Glomerular visceral epithelial cell (primary cell): ENCODE measurements around the gene RHOD.

Experiments
- DNase-seq: peaks from one replicate; pipeline ENCODE4 v3.0.0-alpha.2; 2016; ENCODE audit errors: extremely low spot score

The RHOD gene, protein sequence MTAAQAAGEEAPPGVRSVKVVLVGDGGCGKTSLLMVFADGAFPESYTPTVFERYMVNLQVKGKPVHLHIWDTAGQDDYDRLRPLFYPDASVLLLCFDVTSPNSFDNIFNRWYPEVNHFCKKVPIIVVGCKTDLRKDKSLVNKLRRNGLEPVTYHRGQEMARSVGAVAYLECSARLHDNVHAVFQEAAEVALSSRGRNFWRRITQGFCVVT

DNA sequence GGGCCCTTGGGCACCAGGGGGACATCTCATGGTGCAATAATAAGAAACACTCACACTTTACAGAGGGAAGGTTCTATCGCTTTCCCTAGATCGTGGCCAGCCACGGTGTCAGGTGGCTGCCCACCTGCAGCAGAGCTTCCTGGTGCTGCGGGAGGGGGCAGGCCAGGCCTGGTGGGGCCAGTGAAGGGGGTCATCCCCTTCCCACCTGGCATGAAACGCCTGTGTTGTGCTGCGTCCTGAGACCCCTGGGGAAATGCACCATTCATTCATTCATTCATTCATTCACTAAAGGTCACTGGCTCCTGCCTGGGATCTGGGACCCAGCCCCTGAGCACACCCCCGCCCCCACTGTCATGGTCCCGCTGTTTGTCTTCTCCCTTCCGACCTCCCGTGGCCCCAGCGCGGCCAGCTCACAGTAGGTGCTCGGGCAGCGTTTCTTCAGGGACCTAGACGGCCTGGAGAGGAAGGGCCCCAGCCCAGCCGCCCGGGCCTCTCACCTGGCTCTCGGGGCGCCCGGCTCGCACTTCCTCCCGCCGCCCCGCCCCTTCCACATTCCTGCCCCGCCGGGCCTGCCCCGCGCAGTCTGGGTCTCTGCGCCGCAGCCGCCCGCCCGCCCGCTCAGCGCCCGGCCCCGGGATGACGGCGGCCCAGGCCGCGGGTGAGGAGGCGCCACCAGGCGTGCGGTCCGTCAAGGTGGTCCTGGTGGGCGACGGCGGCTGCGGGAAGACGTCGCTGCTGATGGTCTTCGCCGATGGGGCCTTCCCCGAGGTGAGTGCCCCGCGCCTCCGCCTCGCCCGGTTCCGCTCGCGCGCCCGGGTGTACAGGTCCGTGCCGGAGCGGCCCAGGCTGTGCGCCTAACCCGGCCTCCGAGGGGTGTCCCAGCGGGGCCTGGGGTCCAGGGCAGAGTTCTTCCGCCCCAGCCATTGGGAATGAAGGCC, at the start of gene RHOD:
Gene RHOD, plus strand, starts transcription at position 581 of the 938 bp plus-strand sequence. Its CDS starts 56 bp downstream, at position 637.
- DNase-seq = peak; percentile 47

DNA sequence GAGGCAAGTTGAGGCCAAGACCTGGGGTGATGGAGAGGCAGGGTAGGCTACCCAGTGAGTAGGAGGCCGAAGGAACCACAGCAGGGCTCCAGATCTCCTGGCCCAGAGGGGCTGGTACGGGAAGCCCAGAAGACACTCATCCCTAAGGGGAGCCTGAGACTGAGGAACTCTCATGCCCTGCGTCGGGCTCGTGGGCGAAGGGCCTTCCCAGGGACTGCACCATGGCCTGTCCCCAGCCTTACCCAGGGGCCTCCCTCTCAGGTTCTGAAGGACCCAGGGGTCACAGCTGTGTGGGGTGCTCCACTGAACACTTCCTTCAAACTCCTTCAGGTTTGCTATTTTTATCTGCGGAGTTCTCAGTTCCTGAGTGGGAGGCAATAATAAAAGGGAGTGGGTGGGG, 49.5 kb upstream of the RHOD start:
- DNase-seq = no peak

DNA sequence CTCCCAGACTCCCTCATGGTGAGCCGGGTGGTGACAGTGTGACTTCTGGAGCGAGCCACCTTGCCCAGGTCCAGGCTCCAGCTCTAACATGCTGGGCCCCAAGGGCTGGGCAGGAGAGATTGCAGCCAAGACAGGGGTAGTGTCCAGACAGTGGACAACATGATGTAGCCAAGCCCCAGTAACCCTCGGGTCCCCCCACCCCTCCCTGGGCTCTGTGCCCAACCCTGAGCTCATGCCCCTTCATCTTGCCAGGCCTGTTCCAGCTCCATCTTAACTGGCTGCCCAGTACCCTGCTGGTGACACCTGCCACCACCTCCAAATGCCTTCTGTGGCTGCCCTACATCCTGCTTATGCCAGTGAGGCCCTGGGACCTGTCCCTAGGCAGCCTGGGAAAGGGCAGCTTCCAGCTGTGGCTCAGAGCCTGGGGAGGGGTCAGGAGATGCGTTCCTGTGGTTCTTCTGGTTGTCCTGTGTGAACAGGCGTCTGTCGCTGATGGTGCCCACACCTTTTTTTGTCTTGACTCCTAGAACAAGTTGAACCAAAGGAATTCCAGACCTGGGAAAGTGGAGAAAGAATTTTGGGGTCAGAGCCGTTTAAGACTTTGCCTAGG, 46.2 kb upstream of the RHOD start:
- no peak for DNase-seq

DNA sequence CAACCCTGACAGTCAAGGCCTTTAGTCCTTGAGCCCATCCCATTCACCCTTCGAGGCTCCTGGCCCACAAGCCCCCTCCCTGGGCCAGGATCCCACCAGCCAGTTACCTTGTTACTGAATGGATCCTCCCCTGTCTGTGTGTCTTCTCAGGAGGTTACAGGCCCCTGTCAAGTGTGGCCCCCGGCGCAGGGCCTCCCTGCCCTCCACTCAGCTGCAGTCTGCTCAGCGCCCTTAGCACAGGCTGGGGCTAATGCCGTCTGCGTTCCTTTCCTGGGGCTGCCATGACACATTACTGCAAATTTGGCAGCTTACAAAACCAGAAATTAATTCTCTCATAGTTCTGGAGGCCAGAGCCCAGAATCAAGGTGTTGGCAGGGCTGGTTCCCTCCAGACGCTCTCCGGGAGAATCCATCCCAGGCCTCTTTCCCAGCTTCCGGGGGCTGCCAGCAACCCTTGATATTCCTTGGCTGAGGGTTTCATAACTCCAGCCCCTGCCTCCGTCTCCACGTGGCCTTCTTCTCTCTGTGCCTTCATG, 43.1 kb upstream of the RHOD start:
- DNase-seq = no peak

DNA sequence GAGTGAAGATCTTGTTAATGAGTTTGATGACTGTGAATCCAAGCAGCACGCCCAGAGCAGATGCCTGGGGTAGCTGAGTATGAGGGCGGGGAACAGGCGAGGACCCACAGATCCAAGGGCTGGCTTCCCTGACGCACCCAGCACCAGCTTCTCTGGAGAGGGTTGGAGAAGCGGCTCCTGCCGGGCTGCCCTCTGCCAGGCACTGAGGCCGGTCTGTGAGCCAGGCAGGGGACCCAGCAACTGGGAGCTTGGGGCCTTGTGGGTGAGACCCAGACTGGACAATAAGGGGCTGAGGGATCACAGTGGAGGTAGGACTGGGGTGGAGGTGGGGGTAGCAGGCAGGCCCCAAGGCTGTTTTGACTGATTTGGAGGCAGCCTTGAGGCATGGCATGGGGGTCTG, 42.3 kb upstream of the RHOD start:
- DNase-seq = no peak

DNA sequence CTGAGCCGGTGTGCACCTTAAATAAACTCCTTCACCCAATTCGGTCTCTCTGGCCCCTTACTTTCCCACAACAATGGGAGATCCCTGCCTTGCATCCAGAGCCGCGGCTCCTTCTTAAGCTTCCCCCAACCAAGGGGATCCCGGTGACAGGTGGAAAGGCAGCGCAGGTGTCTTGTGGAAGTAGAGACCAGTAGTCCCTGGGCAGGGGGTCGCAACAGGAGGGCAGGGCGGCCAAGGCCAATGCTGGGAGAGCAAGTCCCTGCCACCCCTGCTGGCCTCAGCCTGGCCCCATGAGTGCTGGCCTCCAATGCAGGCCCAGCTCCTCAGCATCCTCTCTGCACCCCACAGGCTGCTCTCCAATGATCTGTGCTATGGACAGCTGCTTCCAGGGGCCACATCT, 41.6 kb upstream of the RHOD start:
- no peak for DNase-seq

DNA sequence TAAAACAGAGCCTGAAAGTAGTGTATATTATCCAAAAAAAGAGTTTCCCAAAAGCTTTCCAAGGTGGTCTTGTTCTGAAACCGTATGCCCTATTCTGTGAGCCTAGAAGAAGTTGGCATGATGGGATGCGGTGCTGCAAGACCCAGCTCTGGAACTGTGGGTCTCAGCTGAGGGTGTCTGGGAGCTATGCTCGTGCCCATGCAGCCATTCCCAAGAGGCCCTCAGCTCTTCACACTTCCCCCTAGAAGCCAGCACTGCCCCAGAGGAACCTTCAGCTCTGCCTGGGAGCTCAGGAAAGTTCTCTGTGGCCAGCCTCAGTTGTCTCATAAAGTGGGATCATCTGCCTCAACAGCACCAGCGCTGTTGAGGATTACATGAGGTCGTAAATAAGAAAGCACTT, 40.1 kb upstream of the RHOD start:
- no peak for DNase-seq

DNA sequence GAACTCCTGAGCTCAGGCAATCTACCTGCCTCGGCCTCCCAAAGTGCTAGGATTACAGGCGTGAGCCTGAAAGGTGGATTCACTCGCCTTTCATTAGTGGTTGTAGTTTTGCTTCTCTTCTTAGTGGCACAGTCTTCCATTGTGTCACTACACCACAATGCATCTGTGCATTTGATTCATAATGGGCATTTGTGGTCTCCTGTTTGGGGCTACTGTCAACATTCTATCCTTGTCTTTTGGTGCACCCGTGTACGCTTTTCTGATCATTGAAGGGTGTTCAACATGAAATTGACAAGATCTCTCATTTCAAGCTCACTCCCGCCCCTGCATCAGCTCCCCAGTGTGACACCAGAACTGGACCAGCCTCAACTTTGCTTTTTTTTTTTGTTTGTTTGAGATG, 35.7 kb upstream of the RHOD start:
- DNase-seq = no peak

DNA sequence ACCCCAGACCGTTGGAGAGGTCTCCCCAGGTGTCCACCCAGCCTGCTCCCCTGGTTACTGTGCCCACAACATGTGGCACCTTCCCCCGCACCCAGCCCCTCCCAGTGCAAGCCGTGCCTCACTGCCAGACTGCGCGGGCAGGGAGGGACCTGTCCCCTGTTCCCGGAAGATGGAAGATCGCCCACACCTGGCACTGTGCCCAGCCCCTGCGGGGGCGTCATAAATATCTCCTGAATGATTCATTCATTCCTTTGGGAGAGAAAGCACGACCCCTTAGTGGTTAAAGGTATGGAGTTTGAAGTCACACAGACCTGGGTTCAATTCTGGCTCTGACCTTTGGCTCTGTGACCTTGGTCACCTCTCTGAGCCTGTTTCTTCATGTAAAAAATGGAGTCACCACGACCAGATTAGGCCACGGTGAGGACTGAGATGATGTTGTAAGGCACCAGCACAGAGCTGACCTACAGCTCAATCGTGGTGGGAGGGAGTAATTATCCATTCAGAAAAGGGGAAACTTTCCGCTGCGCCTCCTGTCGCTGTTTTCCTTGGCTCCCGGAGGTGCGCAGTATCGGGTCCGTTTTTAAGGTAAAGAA, 34.2 kb upstream of the RHOD start:
- DNase-seq = peak; percentile 91

DNA sequence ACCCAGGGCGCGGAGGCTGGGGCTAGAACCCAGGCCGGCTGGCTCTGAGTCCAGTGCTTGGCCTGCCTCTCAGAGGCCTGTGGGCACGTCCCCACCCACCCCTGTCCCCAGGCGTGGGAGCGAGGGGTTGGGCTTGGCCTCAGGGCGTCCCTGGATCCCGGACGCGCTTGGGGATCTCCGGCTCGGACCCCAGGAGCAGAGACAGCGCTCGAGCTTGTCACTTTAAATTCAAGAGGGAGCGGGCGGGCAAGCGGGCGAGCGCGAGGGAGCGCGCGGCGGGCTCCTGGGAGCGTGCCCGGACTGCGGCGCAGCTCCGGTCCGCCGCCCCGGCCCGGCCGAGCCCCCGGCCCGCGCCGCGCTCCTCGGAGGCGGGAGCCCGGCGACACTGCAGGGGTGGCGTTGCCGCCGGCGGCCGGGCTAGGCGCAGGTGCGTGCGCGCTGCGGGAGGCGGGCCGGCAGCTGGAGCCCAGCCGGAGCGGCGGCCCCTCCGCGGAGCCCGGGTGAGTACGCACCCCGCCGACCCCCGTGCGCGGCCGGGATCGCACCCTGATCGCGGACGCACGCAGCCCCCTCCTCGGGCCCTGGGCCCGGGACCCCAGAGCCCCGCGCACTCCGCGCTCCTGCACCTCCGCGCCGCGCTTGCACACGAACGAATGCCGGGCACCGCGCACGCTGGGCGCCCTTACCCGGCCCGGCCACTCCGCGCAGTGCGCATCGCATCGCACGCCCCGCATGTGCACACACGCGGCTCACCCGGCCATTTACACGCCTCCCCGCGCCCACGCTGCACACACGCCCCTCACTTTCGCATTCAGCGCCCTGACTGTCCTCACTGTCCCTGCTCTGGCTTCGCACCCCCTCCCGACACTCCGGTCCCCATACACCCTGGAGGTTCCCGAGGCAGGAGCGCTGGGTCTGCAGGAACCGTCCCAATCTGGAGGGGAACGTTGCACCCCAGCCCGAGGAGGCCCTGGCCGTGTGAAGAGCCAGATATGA, 33.4 kb upstream of the RHOD start, which contains the start of gene SYT12:
Gene SYT12, plus strand, starts transcription at position 174 of the 996 bp plus-strand sequence. CDS start 7,011 bp downstream, outside the sequence.
- DNase-seq = no peak

DNA sequence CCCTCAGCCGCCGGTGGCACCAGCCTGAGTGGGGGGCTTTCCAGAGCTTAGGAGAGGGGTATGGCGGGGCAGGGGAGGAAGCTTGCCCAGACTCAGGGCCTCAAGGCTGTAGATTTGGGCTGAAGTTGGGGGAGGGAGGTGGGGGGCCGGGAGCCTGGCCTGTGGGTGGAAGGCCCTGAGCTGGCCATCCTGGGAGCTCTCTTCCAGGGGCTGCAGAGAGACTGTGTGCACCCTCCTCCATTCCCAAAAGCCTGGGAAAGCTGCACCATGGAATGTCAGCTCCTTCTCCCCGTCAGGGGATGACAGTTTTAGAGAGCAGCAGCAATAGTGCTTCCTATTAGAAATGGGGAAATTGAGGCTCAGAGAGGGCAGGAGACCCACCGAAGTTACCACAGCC, 32.7 kb upstream of the RHOD start:
- DNase-seq = no peak

DNA sequence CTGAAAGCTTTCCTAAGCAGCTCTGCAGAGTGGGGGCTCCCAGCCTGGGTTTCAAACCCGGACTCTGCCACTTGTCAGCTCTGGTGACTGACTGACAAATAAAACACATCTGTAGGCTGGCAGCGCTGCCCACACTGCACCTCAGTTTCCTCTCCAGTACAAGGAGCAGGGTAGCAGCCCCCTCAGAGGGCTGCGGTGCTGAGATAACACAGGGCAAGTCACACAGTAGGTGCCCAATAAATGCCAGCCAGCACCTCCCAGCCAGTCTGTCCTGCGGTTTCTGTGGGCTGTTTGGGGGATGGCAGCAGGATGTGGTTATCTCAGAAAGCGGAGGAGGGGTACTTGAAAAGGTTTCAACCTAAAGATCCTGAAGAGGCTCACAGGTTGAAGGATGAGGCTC, 32.2 kb upstream of the RHOD start:
- peak; percentile 61 for DNase-seq

DNA sequence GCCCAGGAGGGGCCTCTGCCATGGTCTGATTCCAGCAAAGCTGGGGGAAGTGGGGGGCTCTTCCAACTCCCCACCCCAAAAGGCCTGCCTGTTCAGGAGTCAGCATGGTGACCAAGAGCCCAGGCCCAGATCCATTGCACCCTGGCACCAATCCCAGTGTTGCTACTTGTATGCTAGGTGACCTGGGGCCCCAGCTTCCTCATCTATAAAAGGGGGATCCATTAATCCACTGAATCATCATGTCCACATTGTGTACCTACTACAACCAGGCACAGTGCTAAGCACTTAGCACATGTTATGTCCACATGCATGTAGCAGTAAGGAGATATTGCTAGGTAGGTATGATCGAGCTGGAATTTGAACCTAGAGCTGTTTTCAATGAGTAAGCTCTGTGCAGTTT, 31.7 kb upstream of the RHOD start:
- peak; percentile 16 for DNase-seq

DNA sequence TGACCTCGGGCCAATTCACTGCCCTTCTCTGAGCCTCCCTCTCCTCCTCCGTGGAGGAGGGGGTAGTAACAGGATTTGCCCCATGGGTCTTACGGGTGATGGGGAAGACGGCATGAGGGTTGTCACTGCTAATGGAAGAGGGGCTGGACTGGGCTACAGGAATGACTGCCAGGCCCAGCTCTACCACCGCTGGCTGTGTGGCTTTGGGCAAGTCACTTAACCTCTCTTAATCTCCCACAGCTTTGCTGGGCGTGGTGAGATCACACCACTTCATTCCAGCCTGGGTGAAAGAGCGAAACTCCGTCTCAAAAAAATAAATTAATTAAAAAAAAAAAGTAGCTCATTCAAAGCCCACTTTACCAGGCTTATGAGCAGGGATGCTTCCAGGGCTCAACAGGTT, 30.9 kb upstream of the RHOD start:
- DNase-seq = no peak

DNA sequence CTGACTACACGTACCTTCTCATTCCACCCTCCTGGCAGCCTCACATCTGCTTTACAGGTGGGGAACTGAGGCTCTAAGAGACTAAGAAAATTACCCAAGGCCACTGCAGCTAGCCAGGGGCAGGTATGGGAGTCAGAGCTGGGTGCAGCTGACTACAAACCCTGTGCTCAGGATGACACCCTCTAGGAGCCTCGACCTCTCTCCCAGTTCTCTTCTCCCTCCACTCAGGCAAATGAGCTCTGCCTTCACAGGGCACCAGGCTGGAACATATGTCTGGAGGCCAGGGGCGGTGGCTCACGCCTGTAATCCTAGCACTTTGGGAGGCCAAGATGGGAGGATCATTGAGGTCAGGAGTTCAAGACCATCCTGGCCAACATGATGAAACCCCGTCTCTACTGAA, 29.7 kb upstream of the RHOD start:
- DNase-seq = no peak

DNA sequence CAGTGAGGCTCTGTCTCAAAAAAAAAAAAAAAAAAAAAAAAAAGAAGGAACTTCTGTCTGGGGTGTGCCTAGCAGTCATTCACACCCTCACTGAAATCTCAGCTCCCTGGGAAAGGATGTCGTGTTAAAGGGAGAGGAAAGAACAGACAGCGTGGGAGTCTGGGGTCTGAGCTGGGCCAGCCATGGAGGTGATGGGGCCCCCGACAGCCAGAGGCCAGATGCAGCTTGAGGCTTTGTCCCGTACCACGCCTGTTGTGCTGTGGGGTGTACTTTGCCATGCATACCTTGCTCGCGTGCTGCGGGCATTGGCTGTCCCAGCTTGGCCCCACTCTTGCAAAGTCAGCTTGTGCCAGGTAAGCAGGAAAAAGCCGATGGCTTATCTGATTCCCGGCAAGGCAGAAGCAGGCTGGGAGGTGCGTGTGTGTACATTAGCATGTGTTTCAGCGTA, 29.1 kb upstream of the RHOD start:
- no peak for DNase-seq

DNA sequence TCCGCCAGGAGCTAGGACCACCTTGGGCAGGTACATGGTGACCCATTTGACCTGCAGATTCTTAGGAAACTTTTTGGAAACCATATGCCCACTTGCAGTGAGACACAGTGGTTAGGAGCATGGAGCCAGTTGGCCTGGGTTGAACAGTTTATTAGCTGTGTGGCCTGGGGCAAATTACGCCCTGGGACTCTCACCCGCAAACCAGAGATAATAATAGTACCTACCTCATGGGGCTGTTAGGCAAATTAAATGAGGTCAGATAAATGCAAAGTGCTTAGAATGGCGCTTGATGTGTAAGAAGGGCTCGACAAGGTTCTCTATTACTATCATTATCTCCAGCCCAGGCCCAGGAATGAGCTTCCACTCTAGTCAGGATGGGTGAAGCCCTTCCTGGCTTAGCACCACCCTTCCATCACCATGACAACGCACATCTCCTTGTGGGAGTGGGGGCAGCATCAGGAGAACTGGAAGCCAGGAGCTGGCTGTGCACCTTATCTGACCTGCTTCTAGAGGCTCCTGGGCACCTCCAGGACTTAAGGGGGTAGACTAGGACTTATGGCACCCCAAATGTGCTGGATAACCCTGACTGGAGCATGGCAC, 28.6 kb upstream of the RHOD start:
- DNase-seq = no peak

DNA sequence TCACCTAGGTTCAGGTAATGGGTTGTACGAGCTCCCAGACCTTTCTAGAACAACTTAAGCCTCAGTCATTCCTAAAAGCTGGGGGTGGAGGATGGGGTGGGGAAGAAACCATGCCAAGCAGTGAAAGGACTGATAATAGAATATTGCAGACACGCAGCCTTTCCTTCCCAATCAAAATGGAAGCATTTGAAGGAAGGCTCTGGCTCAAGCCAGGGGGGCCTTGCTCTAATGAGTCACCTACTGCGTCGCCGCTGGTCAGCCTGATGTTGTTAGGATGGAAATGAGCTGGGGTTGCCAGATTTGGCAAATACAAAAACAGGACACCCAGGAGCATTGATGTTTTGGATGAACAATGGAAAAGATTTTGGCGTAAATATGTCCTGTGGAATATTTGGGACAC, 27.5 kb upstream of the RHOD start:
- DNase-seq = no peak

DNA sequence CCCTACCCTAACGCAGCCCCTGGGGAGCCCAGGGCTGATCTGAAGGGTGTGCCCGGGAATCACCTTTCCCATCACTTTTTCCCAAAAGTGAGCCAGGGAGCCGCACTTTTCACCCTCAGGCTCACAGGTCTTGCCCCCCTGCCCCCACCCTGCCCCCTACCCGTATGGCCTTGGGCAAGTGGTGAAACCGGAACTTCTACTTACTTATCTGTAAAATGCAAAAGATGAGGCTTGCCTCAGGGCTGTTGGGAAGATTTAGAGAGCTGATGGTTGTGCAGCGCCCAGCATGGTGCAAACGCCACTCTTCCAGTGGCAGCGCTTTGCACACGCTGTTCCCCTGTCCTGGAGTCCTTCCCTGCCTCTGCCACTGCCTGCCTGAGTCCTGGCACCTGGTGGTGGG, 25.7 kb upstream of the RHOD start:
- DNase-seq = no peak
